ENCODE data around the gene CUL7.

- TF ChIP-seq CTCF (IDR thresholded peaks at IDR 0.05) (no peak), POLR2A (IDR thresholded peaks at IDR 0.05) (no peak)
Observed at GRCh38 chr6:43016176-43016942, 37.3 kb downstream of the CUL7 start.
